ENCODE results near the gene DAPL1.

GRCh38 chr2:158809816-158810215 is 14.7 kb downstream of the DAPL1 start:
- TF ChIP-seq, protein P1, sequence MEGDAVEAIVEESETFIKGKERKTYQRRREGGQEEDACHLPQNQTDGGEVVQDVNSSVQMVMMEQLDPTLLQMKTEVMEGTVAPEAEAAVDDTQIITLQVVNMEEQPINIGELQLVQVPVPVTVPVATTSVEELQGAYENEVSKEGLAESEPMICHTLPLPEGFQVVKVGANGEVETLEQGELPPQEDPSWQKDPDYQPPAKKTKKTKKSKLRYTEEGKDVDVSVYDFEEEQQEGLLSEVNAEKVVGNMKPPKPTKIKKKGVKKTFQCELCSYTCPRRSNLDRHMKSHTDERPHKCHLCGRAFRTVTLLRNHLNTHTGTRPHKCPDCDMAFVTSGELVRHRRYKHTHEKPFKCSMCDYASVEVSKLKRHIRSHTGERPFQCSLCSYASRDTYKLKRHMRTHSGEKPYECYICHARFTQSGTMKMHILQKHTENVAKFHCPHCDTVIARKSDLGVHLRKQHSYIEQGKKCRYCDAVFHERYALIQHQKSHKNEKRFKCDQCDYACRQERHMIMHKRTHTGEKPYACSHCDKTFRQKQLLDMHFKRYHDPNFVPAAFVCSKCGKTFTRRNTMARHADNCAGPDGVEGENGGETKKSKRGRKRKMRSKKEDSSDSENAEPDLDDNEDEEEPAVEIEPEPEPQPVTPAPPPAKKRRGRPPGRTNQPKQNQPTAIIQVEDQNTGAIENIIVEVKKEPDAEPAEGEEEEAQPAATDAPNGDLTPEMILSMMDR (conservative IDR thresholded peaks at IDR 0.05 in 1 of 2, IDR thresholded peaks at IDR 0.05 in 1 of 2; ENCODE audit: extremely low read depth in 1 of 2, insufficient read depth in 1 of 2, low read depth in 1 of 2, low read length in 2 of 2) = no peak
- no peak for TF ChIP-seq EZH2 (IDR thresholded peaks at IDR 0.05; ENCODE audit: borderline replicate concordance, low read length)

Data from mammary epithelial cell (primary cell).